Activated CD8-positive, alpha-beta memory T cell treated with anti-CD3 and anti-CD28 coated beads for 24 hours (primary cell): ENCODE data around the gene ANKRD44.

ENCODE experiments used
- DNase-seq: peaks from one replicate; pipeline ENCODE4 v3.0.0-alpha.2; 2020

The ANKRD44 gene

DNA sequence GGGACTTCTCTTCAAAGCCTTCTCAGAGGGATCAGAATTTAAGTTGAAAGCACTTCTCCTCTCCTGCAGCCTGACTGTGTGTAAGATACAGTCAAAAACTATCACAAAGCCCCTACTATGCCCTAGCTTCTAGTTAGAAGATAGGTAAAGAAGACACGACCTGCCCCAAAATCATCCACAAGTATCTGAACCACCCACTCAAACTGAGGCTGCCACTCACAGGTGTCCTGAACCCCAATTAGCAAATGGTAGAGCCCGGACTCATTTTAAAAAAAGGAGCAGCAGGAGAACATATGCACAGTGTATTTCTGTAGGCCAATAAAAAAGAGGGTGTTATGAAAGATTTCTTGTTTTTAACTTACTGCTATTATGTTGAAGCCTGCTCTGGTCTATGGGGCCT, 74.4 kb downstream of the ANKRD44 start:
- DNase-seq: no peak

DNA sequence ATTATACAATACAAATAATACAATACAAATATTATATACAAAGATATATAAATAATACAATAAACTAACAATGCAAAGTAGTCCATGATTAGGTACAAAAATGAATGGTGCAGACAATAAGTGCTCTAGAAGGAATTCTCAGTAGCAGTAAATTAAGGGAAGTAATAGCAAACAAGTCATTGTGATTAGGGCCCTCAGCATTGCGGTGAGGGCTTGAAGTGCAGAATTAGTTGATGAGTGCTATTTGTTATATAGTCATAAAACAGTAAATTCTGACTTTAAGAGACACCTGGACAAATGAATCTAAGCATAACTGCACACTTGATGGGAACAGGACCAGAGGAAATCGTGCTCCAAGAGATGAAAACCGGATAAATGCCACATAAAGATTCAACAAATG, 74.9 kb downstream of the ANKRD44 start:
- no peak for DNase-seq

- no peak for DNase-seq
Measured at GRCh38 chr2:197234671-197235191, 75.8 kb downstream of the ANKRD44 start.

DNA sequence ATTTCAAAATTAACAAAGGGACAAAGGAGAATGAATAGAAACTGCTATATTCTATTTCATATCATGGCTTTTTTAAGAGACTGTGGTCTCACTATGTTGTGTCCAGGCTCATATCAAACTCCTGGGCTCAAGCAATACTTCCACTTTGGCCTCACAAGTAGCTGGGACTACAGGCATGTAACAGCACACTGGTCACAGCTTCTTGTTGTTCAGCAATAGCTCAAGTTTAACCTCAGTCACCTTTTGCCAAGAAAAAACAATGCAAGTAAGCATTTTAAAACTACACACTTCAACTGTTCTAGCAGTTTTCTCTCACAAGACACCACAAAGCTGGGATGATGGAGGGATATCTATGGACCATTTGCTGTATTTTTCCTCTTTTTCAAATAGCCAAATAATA, 77.1 kb downstream of the ANKRD44 start:
- DNase-seq: no peak

- DNase-seq: no peak
Measured at GRCh38 chr2:197232010-197232409, 78.6 kb downstream of the ANKRD44 start.

GRCh38 chr2:197229509-197230443, 80.8 kb downstream of the ANKRD44 start:
- DNase-seq: no peak

- DNase-seq: no peak
Measured at GRCh38 chr2:197223451-197223850, 87.1 kb downstream of the ANKRD44 start.

DNA sequence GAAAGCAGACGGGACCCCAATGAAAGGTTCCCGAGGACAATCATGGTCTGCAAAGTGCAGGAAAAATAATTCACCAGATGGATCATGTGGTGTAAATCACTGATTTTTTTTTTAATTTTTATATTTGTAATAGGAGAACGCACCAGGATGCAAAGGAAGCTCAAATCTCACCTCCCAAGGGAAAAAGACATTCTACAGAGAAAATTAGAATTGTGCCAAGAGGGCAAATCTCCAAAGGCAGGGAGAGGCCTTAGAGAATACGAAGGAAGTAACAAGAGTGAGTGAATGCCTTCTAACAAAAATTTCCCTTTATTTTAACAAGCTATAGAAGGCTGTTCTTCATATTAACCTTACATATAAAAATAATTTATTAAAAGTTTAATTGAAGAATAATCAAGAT, 90.9 kb downstream of the ANKRD44 start:
- DNase-seq: no peak

GRCh38 chr2:197217541-197217940, 93.0 kb downstream of the ANKRD44 start:
- no peak for DNase-seq

GRCh38 chr2:197216361-197216979, 94.1 kb downstream of the ANKRD44 start:
- DNase-seq: no peak

- no peak for DNase-seq
Measured at GRCh38 chr2:197215748-197216360, 94.7 kb downstream of the ANKRD44 start.

DNA sequence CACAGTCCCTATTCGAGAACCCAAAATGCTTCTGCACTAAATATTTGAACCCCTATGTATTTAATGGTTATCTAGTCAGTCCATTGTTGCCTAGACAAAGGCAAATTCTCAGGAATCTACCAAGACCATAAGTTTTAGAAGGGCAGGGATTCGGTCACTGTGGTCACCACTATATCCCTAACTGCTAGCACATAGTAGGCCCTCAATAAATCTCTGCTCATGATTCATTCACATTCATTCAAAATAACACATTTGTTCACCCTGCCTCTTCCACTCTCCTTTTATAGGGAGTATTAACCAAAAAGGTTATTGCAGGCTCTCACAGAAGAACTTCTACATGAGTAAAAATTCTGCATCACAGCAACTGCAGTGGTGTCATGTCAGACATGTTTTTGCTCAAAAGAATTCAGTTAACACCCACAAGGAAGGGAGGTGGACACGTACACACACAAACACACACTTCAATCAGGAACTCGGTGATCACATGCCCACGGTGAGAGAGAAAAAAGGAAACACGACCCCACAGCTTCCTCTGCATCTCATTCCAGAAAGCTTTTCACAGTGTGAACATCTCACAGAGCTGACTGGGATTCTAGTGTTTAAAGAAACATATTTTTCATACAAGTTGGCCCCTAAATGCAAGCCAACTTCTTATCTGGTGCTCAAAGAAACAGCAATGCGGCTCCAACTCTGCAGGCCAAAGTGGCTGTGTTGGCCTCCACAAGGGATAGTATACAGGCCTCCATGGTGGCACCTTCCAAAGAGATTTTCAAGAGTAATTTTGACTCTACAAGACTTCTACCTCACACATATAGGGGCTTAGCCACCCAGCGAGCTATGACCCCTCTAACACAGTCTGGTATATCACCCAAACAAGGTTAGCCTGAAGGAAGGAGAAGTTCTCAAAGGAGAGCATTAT, 98.0 kb downstream of the ANKRD44 start:
- no peak for DNase-seq

DNA sequence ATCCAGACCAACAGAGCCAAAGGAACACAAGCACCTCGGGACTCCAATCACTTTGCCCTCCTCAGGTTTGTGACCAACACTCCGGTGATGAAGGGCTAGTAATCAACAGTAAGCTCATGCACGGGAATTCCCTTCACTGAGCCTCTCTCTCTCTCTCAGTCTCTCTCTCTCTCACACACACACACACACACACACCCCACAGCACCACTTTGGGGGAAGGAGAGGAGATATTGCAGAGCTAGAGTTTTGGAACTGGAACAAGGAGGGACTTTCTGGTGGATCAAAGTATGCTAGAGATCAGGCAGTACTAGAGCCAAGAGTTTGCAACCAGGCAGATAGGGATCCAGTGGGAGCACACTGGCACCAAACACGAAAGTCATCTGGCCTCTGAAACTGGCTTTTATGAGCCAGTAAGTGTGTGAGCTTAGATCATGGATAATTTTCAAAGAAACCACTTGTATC, 98.7 kb downstream of the ANKRD44 start:
- DNase-seq: no peak

GRCh38 chr2:197210430-197210829, 100.2 kb downstream of the ANKRD44 start:
- no peak for DNase-seq

DNA sequence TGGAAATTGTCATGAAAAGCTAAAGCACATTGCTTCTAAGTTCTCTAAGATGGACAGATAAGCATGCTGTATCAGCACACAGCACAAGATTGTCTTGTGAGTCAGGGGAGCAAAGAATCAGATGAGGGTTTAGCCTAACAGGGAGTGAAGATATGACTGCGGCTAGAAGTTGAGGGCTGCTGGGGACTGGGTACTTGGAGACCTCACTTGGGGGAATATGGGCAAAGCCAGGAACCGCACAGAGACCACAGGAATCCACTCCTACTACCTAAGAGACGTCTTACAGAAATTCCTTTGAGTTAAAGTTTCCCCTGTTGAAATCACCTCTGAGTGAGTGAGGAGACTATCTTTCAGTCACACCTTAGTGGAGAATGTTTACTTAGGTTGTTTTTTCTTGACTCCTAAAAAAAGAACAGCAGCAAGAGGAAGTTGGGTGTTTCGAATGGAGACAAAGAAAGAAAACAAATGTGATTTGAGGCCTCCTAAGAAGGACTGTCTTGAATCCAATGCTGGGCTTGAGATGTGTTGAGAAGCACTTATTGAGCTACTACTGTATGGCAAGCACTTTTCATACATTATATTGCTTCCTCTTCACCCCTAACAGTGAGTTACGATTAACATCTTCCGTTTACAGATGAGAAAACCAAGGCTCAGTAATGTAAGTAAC, 100.7 kb downstream of the ANKRD44 start:
- no peak for DNase-seq

GRCh38 chr2:197209246-197209645, 101.3 kb downstream of the ANKRD44 start:
- no peak for DNase-seq

DNA sequence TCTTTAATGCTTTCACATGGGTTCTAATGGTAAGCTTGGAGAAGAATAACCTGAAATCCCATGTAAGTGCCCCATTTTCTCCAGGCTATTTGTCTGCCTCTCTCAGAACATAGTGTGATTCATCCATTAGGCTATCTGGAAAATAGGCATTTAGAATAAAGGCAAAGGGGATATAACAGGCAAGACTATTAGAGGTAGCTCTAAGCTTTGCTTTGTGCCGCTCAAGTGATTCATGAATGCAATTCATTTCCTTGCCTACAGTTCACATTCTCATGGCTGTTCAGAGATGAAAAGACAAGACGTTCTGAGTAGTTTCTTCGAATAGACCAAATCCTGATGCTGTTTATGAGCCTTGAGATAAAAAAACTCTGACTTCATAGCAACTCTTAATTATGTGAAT, 101.7 kb downstream of the ANKRD44 start:
- no peak for DNase-seq

GRCh38 chr2:197208024-197208423, 102.6 kb downstream of the ANKRD44 start:
- DNase-seq: no peak

DNA sequence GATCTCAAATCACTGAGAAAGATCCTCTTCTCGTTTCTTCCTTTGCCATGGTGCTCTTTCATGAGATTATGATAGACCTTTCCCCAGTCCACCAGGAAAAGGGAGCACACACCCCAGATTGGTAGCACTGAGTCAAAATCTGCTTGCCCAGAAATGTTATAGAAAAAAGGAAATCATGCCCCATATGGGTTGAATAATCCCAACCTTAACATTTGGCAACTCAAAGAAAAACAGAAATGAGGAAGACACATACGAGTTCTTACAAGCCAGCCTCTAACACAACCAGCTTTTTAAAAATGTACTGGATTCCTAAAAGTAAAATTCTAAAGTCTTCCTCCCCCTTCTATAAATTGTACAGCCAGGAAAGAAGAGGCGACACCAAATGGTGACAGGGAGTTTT, 103.0 kb downstream of the ANKRD44 start:
- no peak for DNase-seq

DNA sequence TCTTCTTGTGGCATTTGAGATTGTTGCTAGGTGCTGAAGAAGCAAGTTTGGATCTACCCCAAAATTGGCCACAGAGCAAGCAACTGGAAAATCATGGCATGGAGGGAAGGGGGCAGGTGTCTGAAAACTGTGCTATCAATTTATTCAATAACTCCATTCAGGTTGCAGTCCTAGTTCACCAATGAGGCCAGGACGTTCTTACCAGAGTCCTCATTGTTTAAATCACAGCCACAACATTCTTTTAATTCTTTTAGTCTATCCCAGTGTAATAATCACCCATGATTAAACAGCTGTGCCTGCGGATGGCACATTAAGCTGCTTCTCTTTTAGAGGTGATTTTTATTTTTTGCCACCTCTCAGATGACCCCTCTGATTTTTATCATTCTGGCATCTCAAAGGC, 103.5 kb downstream of the ANKRD44 start:
- DNase-seq: no peak

DNA sequence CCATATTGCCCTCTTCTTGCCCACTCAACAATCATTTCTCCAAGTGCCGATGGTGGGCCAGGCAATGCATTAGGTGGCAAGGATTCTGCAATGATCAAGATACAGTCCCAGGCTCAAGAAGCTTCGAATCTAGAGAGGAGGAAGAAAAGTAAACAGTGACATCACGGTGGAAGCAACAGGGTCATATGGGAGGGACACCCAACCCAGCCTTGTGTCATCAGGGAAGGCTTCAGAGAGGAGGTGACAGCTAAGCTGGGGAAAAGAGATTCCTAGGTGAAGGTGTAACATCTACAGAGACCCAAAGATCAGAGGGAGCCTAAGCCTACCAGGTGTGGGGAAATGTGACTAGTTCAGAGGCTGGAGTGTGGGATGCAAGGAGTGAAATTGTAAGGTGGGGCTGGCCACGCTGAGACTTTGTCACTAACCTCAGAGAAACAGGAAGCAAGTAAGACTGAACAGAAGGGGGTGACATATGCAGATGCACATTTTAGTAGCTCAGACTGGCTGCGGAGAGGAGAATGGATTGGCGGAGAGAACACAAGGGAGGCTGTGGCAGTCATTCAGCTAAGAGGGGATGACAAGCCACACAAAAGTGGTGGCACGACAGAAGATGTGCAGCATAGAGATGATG, 104.9 kb downstream of the ANKRD44 start:
- peak; percentile 80 for DNase-seq
